Liver (tissue), 9 donors: ENCODE results near the gene MS4A1. TPM values are rescaled to one million over a fixed set of nuclear protein-coding genes. Genes with fewer than 3 reads are reported as not detected.

Experiments
- DNase-seq: peaks from one replicate; pipeline ENCODE4 v3.0.0-alpha.2; 2017; ENCODE audit warnings: low spot score
- H3K27ac ChIP-seq, 2 donors: one replicate each; pipeline ENCODE4 v1.7.0; 2013; ENCODE audit warnings: inconsistent platforms in 2 of 2, low read length in 2 of 2, control low read depth in 1 of 2, low read depth in 1 of 2, mild to moderate bottlenecking in 1 of 2
- H3K27me3 ChIP-seq, 4 donors: one replicate each; pipeline versions ENCODE4 v1.6.1 to v1.7.0; 2013; ENCODE audit warnings: low read length in 3 of 4, inconsistent platforms in 1 of 4, mild to moderate bottlenecking in 1 of 4, moderate library complexity in 1 of 4; ENCODE audit not compliant: control insufficient read depth in 4 of 4, insufficient read depth in 4 of 4
- H3K36me3 ChIP-seq, 4 donors: one replicate each; pipeline versions ENCODE4 v1.6.1 to v1.7.0; 2013; ENCODE audit warnings: low read length in 3 of 4, mild to moderate bottlenecking in 3 of 4, low read depth in 1 of 4, moderate library complexity in 1 of 4; ENCODE audit not compliant: control insufficient read depth in 4 of 4, insufficient read depth in 3 of 4
- H3K4me1 ChIP-seq, 4 donors: one replicate each; pipeline versions ENCODE4 v1.6.1 to v1.7.0; 2013; ENCODE audit warnings: low read length in 3 of 4, mild to moderate bottlenecking in 3 of 4, moderate library complexity in 1 of 4; ENCODE audit not compliant: control insufficient read depth in 4 of 4, insufficient read depth in 4 of 4
- H3K4me3 ChIP-seq, 3 donors: one replicate each; pipeline versions ENCODE4 v1.6.1 to v1.7.0; 2013; ENCODE audit warnings: low read length in 3 of 3, control low read depth in 1 of 3, low read depth in 1 of 3, mild to moderate bottlenecking in 1 of 3
- H3K9ac ChIP-seq, 2 donors: one replicate each; pipeline ENCODE4 v1.7.0; 2013; ENCODE audit warnings: low read length in 2 of 2, mild to moderate bottlenecking in 2 of 2, moderate library complexity in 2 of 2, control low read depth in 1 of 2, low read depth in 1 of 2
- H3K9me3 ChIP-seq, 4 donors: one replicate each; pipeline versions ENCODE4 v1.6.1 to v1.7.0; 2013; ENCODE audit warnings: low read length in 3 of 4; ENCODE audit not compliant: control insufficient read depth in 4 of 4
- EGR1 ChIP-seq, 2 donors: IDR thresholded peaks; 2 replicates each; pipeline ENCODE4 v1.6.1; 2016 to 2018; ENCODE audit warnings: antibody characterized with exemption in 2 of 2, low read depth in 2 of 2
- FOXA2 ChIP-seq: IDR thresholded peaks from 2 replicates; pipeline ENCODE4 v1.6.1; 2016; ENCODE audit warnings: antibody characterized with exemption
- WGBS: extraction: QIAGEN DNeasy Blood & Tissue Kit; methylation state at CpG from one replicate; pipeline ENCODE4 v1.1.7; 2013; 5-methylcytosine and 5-hydroxymethylcytosine counted together
- polyA plus RNA-seq, 2 donors: library from polyadenylated mRNA; stranded (reverse) in 1 of 2; unstranded in 1 of 2; fragments of 200-250 nt in 1 of 2; fragments of >200 nt in 1 of 2; fragmentation: Nextera tagmentation in 1 of 2; extraction: Ambion mirVana in 1 of 2; gene quantifications; one replicate each; pipeline versions ENCODE4 v1.2.1 to v1.2.3, GENCODE V29; 2013 to 2015
- total RNA-seq, 2 donors: library from RNA; depleted of rRNA; stranded (reverse); fragments of >200 nt; gene quantifications; one replicate each; pipeline ENCODE4 v1.2.3, GENCODE V29; 2014
- donor health status: healthy.
- donor health status: healthy.
- donor health status: healthy.
- donor health status: healthy.
- donor health status: healthy.

The MS4A1 gene
- total and polyA plus RNA-seq, 4 donors: 0.12 to 3.3 (median 1.2) TPM

DNA sequence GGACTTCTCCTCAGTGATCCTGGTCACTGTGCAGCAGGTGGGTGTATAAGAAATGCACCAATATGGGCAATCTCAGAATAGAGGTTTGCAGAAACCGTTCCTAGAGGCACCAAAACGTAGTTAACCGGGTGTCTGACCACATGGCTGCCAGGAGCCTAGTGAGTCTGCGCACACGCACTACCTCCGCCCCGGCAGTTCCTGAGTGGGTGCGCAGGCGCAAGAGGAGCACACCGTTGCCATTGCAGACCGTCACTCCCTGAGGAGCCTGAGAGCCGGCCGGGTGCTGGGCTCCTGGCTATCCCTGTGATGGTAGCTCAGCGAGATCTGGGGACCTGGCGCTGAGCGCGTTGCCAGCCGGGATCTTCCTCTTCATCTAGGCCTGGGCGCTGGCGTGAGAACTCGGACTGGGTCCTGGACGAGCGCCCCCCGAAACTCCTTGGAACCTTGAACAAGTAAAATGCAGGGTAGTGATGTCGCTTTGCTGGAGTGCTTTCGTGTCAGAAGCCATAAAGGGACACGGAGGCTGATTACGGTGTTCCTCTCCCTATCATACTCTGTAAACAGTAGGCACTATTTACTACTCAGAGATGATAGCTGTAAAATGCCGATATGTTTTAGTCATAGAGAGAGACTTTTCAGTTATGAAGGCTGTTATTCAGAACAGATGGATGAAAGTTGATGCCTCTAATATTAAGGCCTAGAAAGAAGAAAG lies 59.7 kb downstream of the MS4A1 start, which contains the start of gene MS4A13:
Gene MS4A13 (plus strand): TSS at position 249 of the 712 bp plus-strand sequence. CDS start 2,692 bp downstream, outside the sequence.
- H3K4me1 ChIP-seq: no peaks in the 10 kb centered on the region
- no peak within 1 kb of the TSS for H3K9ac ChIP-seq
- H3K4me3 ChIP-seq: no peak within 1 kb of the TSS
- H3K27me3 ChIP-seq: no peaks in the 10 kb centered on the region
- no peak for DNase-seq
- TF ChIP-seq EGR1 (IDR thresholded peaks at IDR 0.05; ENCODE audit: low read depth in 2 of 2) (no peak), FOXA2 (no peak)
- no peak within 1 kb of the TSS for H3K27ac ChIP-seq
- H3K9me3 ChIP-seq: no peaks in the 10 kb centered on the region
- H3K36me3 ChIP-seq: no peaks in the 10 kb centered on the region
- 92% methylated on average over 29 of the region's 29 CpGs for WGBS

Other genes with a start within 250 kb of the MS4A1 start
- gene MS4A4E, start 212.7 kb upstream of the MS4A1 start, total RNA-seq: 1 to 10 TPM in 1 of 2 donors, under 1 TPM in 1; 0.23 to 2.1 TPM
- 1 to 10 TPM in 1 of 2 donors, under 1 TPM in 1; 0.35 to 1.2 TPM for gene MS4A4E, start 212.7 kb upstream of the MS4A1 start, polyA plus RNA-seq
- gene MS4A4A, start 175.2 kb upstream of the MS4A1 start, total RNA-seq: 10 to 100 TPM in 1 of 2 donors, 1 to 10 TPM in 1; 8.6 to 12.0 TPM
- gene MS4A4A, start 175.2 kb upstream of the MS4A1 start, polyA plus RNA-seq: 10 to 100 TPM in 1 of 2 donors, 1 to 10 TPM in 1; 9.5 to 16.1 TPM
- gene MS4A6E, start 128.6 kb upstream of the MS4A1 start, total RNA-seq: under 1 TPM in 1 of 2 donors, not detected in 1; 0.75 TPM
- under 1 TPM in 1 of 2 donors, not detected in 1; 0.22 TPM for gene MS4A6E, start 128.6 kb upstream of the MS4A1 start, polyA plus RNA-seq
- 10 to 100 TPM; 32.0 to 50.0 TPM for gene MS4A7, start 77.3 kb upstream of the MS4A1 start, total RNA-seq
- gene MS4A7, start 77.3 kb upstream of the MS4A1 start, polyA plus RNA-seq: 10 to 100 TPM; 16.3 to 25.1 TPM
- 1 to 10 TPM in 1 of 2 donors, under 1 TPM in 1; 0.19 to 1.1 TPM for gene MS4A14, start 59.4 kb upstream of the MS4A1 start, total RNA-seq
- under 1 TPM; 0.06 to 0.17 TPM for gene MS4A14, start 59.4 kb upstream of the MS4A1 start, polyA plus RNA-seq
- gene MS4A5, start 26.3 kb upstream of the MS4A1 start, total RNA-seq: not detected
- not detected for gene MS4A5, start 26.3 kb upstream of the MS4A1 start, polyA plus RNA-seq
- gene MS4A12, start 36.9 kb downstream of the MS4A1 start, total RNA-seq: not detected
- not detected for gene MS4A12, start 36.9 kb downstream of the MS4A1 start, polyA plus RNA-seq
- gene MS4A13, start 59.5 kb downstream of the MS4A1 start, total RNA-seq: not detected
- not detected for gene MS4A13, start 59.5 kb downstream of the MS4A1 start, polyA plus RNA-seq
- gene MS4A8, start 243.8 kb downstream of the MS4A1 start, total RNA-seq: not detected
- under 1 TPM in 1 of 2 donors, not detected in 1; 0.08 TPM for gene MS4A8, start 243.8 kb downstream of the MS4A1 start, polyA plus RNA-seq